ENCODE data around the gene ADNP2. TPM values are rescaled to one million over a fixed set of nuclear protein-coding genes. Genes with fewer than 3 reads are reported as not detected.

ADNP2 gene
- total and polyA plus RNA-seq, 11 donors = 3.0 to 13.1 (median 8.8) TPM

DNA sequence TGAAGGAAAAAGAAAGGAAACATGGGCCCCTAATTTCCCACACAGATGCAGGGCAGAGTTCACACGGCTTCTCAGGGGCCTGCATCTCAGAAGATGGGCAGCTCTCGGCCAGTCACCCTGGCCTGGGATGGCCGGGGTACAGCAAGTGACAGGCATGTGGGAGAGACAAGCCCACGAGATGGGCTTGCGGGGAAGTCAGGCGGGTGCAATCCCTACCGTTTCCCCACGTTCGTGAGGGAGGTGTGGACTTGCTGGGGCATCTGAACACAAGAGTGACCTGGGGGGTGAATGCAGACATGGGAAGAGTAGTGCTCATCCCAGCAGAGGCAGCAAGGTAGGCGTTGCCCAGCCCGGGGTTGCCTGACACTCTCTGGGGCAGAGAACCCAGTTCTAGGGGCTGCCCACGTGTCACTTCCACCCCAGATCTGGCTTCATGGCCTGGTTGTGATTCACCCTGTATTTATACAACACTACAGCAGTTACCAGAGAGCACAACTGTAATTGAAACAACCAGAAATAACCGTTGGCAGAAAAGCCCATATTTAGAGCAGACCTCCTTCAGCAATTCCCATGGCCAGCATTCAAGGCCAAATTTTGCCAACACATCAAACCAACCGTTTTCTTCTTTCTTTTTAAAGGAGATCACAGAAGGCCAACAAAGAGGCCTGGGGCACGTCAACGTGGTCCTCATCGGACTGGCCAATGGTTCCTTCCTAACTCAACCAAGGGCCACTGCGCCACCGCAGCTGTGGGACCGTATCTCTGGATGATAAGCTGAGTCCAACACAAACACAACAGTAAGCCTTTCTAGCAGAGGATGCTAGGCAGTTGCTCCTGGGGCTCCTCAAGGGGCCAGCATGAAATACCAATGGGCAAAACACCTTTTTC, 79.8 kb downstream of the ADNP2 start:
- Histone ChIP-seq H3K4me1 (peaks cover 0 to 2% (median 0%) of the 10 kb centered on the region in 12 donors), H3K27me3 (no peaks in the 10 kb centered on the region), H3K9me3 (no peaks in the 10 kb centered on the region), H3K36me3 (no peaks in the 10 kb centered on the region), H3K4me3 (no peak overlapping the region), H3K27ac (no peak overlapping the region)
- no peak for DNase-seq
- ATAC-seq = no peak
- intact Hi-C loops (cut with DNase I) = no loop called here
- TF ChIP-seq CTCF (IDR thresholded peaks at IDR 0.05) (no peak), POLR2A (IDR thresholded peaks at IDR 0.05) (no peak)
- WGBS, 4 donors = 84 to 90% (median 87%) methylated on average over 20 of the region's 20 CpGs

DNA sequence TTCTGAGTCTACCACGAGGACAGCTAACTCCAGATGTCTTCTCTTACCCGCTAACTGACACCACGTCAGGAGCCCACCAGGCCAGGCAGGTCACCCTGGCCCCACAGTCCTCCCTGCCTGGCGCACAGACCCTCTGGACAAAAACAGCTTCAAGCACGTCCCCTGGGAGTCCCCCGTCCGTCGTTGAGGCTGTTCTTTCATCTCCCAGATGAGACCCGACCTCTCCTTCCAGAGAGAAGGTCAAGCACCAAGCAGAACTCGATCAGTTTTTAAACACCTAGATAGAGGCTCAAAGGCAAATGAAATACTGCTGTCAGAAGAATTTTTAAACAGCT, 80.4 kb downstream of the ADNP2 start:
- intact Hi-C loops (cut with DNase I) = no loop called here
- no peaks in the 10 kb centered on the region for H3K27me3 ChIP-seq
- no peaks in the 10 kb centered on the region for H3K36me3 ChIP-seq
- no peak overlapping the region for H3K4me3 ChIP-seq
- TF ChIP-seq POLR2A (IDR thresholded peaks at IDR 0.05) (no peak), CTCF (IDR thresholded peaks at IDR 0.05) (no peak)
- H3K9me3 ChIP-seq = no peaks in the 10 kb centered on the region
- 71 to 82% (median 74%) methylated on average over 10 of the region's 10 CpGs for WGBS, 4 donors
- ATAC-seq (no peak), DNase-seq (no peak)
- H3K27ac ChIP-seq = no peak overlapping the region
- H3K4me1 ChIP-seq = peaks cover 0 to 2% (median 0%) of the 10 kb centered on the region in 12 donors

Other genes starting within 250 kb of the ADNP2 start
- 10 to 100 TPM; 19.7 to 33.4 (median 26.6) TPM for gene SLC66A2, start 157.6 kb upstream of the ADNP2 start, total RNA-seq
- 10 to 100 TPM; 20.5 to 31.2 TPM for gene SLC66A2, start 157.6 kb upstream of the ADNP2 start, polyA plus RNA-seq
- 10 to 100 TPM in 3 of 9 donors, 1 to 10 TPM in 6; 3.6 to 14.3 (median 7.1) TPM for gene HSBP1L1, start 144.6 kb upstream of the ADNP2 start, total RNA-seq
- gene HSBP1L1, start 144.6 kb upstream of the ADNP2 start, polyA plus RNA-seq = 10 to 100 TPM in 1 of 2 donors, 1 to 10 TPM in 1; 4.1 to 27.5 TPM
- gene TXNL4A, start 120.7 kb upstream of the ADNP2 start, total RNA-seq = 100 to 1,000 TPM in 2 of 9 donors, 10 to 100 TPM in 7; 35.2 to 113 (median 90.9) TPM
- 100 to 1,000 TPM in 1 of 2 donors, 10 to 100 TPM in 1; 94.6 to 139 TPM for gene TXNL4A, start 120.7 kb upstream of the ADNP2 start, polyA plus RNA-seq
- 10 to 100 TPM; 15.5 to 32.2 (median 21.6) TPM for gene RBFA, start 74.8 kb upstream of the ADNP2 start, total RNA-seq
- 10 to 100 TPM; 15.7 to 22.8 TPM for gene RBFA, start 74.8 kb upstream of the ADNP2 start, polyA plus RNA-seq
- gene PARD6G, start 138.3 kb downstream of the ADNP2 start, total RNA-seq = 1 to 10 TPM; 1.3 to 4.2 (median 2.2) TPM
- 1 to 10 TPM in 1 of 2 donors, under 1 TPM in 1; 0.69 to 3.0 TPM for gene PARD6G, start 138.3 kb downstream of the ADNP2 start, polyA plus RNA-seq

All from heart left ventricle (tissue), 16 donors.